Neural progenitor cell (in vitro differentiated cells): Measurements from ENCODE around the gene MMP2. TPM values are rescaled to one million over a fixed set of nuclear protein-coding genes. Genes with fewer than 3 reads are reported as not detected.
A peak's percentile ranks its signal among the peaks of the same experiment; 100 is the strongest.

ENCODE experiments used
- DNase-seq: peaks from one replicate; pipeline ENCODE4 v3.0.0-alpha.2; 2016; ENCODE audit warnings: low spot score
- H2AFZ ChIP-seq: fragments of 200-600 bp; sonication (generic); replicated peaks from 2 replicates; pipeline ENCODE4 v1.6.1; 2016; ENCODE audit warnings: antibody characterized with exemption
- H3F3A ChIP-seq: fragments of 200-600 bp; sonication (generic); 2 replicates; pipeline ENCODE4 v1.6.1; 2016; ENCODE audit warnings: antibody characterized with exemption, low read depth
- H3K27ac ChIP-seq: fragments of 200-600 bp; sonication (generic); 2 replicates; pipeline ENCODE4 v1.5.1; 2016; ENCODE audit warnings: mild to moderate bottlenecking
- H3K27me3 ChIP-seq: fragments of 200-600 bp; sonication (generic); 2 replicates; pipeline ENCODE4 v1.6.1; 2016; ENCODE audit warnings: mild to moderate bottlenecking, moderate library complexity
- H3K36me3 ChIP-seq: fragments of 200-600 bp; sonication (generic); 2 replicates; pipeline ENCODE4 v1.5.1; 2016
- H3K4me1 ChIP-seq: fragments of 200-600 bp; sonication (generic); 2 replicates; pipeline ENCODE4 v1.6.1; 2016; ENCODE audit warnings: mixed run types
- H3K4me2 ChIP-seq: fragments of 200-600 bp; sonication (generic); 2 replicates; pipeline ENCODE4 v1.6.1; 2016
- H3K4me3 ChIP-seq: fragments of 200-600 bp; sonication (generic); 2 replicates; pipeline ENCODE4 v1.5.1; 2016
- H3K79me2 ChIP-seq: fragments of 200-600 bp; sonication (generic); 2 replicates; pipeline ENCODE4 v1.6.1; 2016; ENCODE audit warnings: low read depth
- H3K9ac ChIP-seq: fragments of 200-600 bp; sonication (generic); 2 replicates; pipeline ENCODE4 v1.6.1; 2016
- H3K9me3 ChIP-seq: fragments of 200-600 bp; sonication (generic); 2 replicates; pipeline ENCODE4 v1.5.1; 2016; ENCODE audit warnings: low read depth
- H4K20me1 ChIP-seq: fragments of 200-600 bp; sonication (generic); 2 replicates; pipeline ENCODE4 v1.6.1; 2016; ENCODE audit warnings: low read depth
- H3K27ac Mint-ChIP-seq: 3 replicates; pipeline ENCODE4 v1.8.0; 2021; ENCODE audit warnings: mixed read lengths
- H3K27me3 Mint-ChIP-seq: 2 replicates; pipeline ENCODE4 v1.8.0; 2022; ENCODE audit warnings: low read depth, mild to moderate bottlenecking, inconsistent platforms, moderate library complexity, mixed read lengths; ENCODE audit not compliant: insufficient read depth
- H3K36me3 Mint-ChIP-seq: 3 replicates; pipeline ENCODE4 v1.8.0; 2021; ENCODE audit warnings: mixed read lengths
- H3K4me1 Mint-ChIP-seq: 3 replicates; pipeline ENCODE4 v1.8.0; 2021; ENCODE audit warnings: mixed read lengths
- H3K4me3 Mint-ChIP-seq: 3 replicates; pipeline ENCODE4 v1.8.0; 2021; ENCODE audit warnings: mild to moderate bottlenecking, moderate library complexity, mixed read lengths
- H3K9me3 Mint-ChIP-seq: 3 replicates; pipeline ENCODE4 v1.8.0; 2020; ENCODE audit warnings: mixed read lengths
- CTCF ChIP-seq: fragments of 200-600 bp; sonication (generic); IDR thresholded peaks from 2 replicates; pipeline ENCODE4 v1.5.1; 2017; ENCODE audit warnings: antibody characterized with exemption, mild to moderate bottlenecking
- EZH2 ChIP-seq: fragments of 200-600 bp; sonication (generic); IDR thresholded peaks from 2 replicates; pipeline ENCODE4 v1.6.1; 2017; ENCODE audit warnings: antibody characterized with exemption, mild to moderate bottlenecking, moderate library complexity
- EZH2phosphoT487 ChIP-seq: fragments of 200-600 bp; sonication (generic); IDR thresholded peaks from 2 replicates; pipeline ENCODE4 v1.6.1; 2017; ENCODE audit warnings: antibody characterized with exemption
- total RNA-seq: library from RNA; depleted of rRNA; stranded (reverse); fragments of >200 nt; gene quantifications from 2 replicates; pipeline ENCODE4 v1.2.3, GENCODE V29; 2015; ENCODE audit warnings: low replicate concordance

Gene MMP2
- total RNA-seq, 1 donor from 2014 or later, result 18.3 TPM

GRCh38 chr16:55465077-55465896 lies 13.7 kb upstream of the MMP2 start:
- Histone ChIP-seq H3K4me1 (no peaks in the 10 kb centered on the region), H3K4me2 (no peak overlapping the region), H3K79me2 (no peaks in the 10 kb centered on the region), H3F3A (peaks cover 10% of the 10 kb centered on the region), H3K4me3 (no peak overlapping the region), H3K27me3 (peaks cover 5% of the 10 kb centered on the region), H3K27ac (no peak overlapping the region), H3K9ac (no peak overlapping the region), H2AFZ (no peak overlapping the region), H3K9me3 (no peaks in the 10 kb centered on the region), H3K36me3 (no peaks in the 10 kb centered on the region), H4K20me1 (no peaks in the 10 kb centered on the region)
- peaks cover 25% of the 10 kb centered on the region for H3K4me1 Mint-ChIP-seq
- H3K27me3 Mint-ChIP-seq, result peaks cover 10% of the 10 kb centered on the region
- TF ChIP-seq EZH2phosphoT487, result no peak
- TF ChIP-seq CTCF, result peak; percentile 100
- no peak for TF ChIP-seq EZH2
- DNase-seq, result peak; percentile 94
- peak overlapping the region; percentile 12 for H3K27ac Mint-ChIP-seq
- no peaks in the 10 kb centered on the region for H3K9me3 Mint-ChIP-seq
- H3K4me3 Mint-ChIP-seq, result no peak overlapping the region
- no peaks in the 10 kb centered on the region for H3K36me3 Mint-ChIP-seq

- Histone ChIP-seq H3K4me3 (no peak overlapping the region), H3K4me1 (no peaks in the 10 kb centered on the region)
These were observed 12.8 kb upstream of the MMP2 start for GRCh38 chr16:55466209-55466608.

GRCh38 chr16:55467898-55468297 lies 11.1 kb upstream of the MMP2 start:
- H3K9me3 Mint-ChIP-seq, result no peaks in the 10 kb centered on the region
- Histone ChIP-seq H3K4me2 (no peak overlapping the region), H3K9me3 (no peaks in the 10 kb centered on the region), H3K36me3 (no peaks in the 10 kb centered on the region), H3K4me1 (no peaks in the 10 kb centered on the region), H3K27me3 (peaks cover 10% of the 10 kb centered on the region), H3K4me3 (no peak overlapping the region), H3K79me2 (no peaks in the 10 kb centered on the region), H4K20me1 (no peaks in the 10 kb centered on the region), H3K9ac (no peak overlapping the region), H3F3A (peaks cover 10% of the 10 kb centered on the region), H2AFZ (no peak overlapping the region), H3K27ac (no peak overlapping the region)
- H3K27me3 Mint-ChIP-seq, result peaks cover 6% of the 10 kb centered on the region
- no peak for DNase-seq
- H3K4me3 Mint-ChIP-seq, result no peak overlapping the region
- TF ChIP-seq CTCF (no peak), EZH2 (no peak), EZH2phosphoT487 (no peak)
- H3K27ac Mint-ChIP-seq, result no peak overlapping the region
- H3K4me1 Mint-ChIP-seq, result peaks cover 16% of the 10 kb centered on the region
- no peaks in the 10 kb centered on the region for H3K36me3 Mint-ChIP-seq

More at GRCh38 chr16:55466209-55466608, 12.8 kb upstream of the MMP2 start:
- no peak overlapping the region for H2AFZ ChIP-seq
- peaks cover 10% of the 10 kb centered on the region for H3K27me3 Mint-ChIP-seq
- H3K79me2 ChIP-seq, result no peaks in the 10 kb centered on the region
- no peak for TF ChIP-seq EZH2phosphoT487
- H3K36me3 ChIP-seq, result no peaks in the 10 kb centered on the region
- H4K20me1 ChIP-seq, result no peaks in the 10 kb centered on the region
- no peak overlapping the region for H3K9ac ChIP-seq
- H3K36me3 Mint-ChIP-seq, result no peaks in the 10 kb centered on the region
- no peak overlapping the region for H3K27ac Mint-ChIP-seq
- H3F3A ChIP-seq, result peaks cover 10% of the 10 kb centered on the region
- H3K9me3 ChIP-seq, result no peaks in the 10 kb centered on the region
- H3K27me3 ChIP-seq, result peaks cover 5% of the 10 kb centered on the region
- no peaks in the 10 kb centered on the region for H3K9me3 Mint-ChIP-seq
- no peak overlapping the region for H3K4me2 ChIP-seq
- DNase-seq, result no peak
- peaks cover 26% of the 10 kb centered on the region for H3K4me1 Mint-ChIP-seq
- no peak overlapping the region for H3K27ac ChIP-seq
- H3K4me3 Mint-ChIP-seq, result no peak overlapping the region

- Histone ChIP-seq H3F3A (peaks cover 10% of the 10 kb centered on the region), H3K4me2 (no peak overlapping the region), H3K36me3 (no peaks in the 10 kb centered on the region), H3K4me3 (no peak overlapping the region), H3K27me3 (peaks cover 15% of the 10 kb centered on the region), H2AFZ (no peak overlapping the region), H4K20me1 (no peaks in the 10 kb centered on the region), H3K9me3 (no peaks in the 10 kb centered on the region), H3K4me1 (no peaks in the 10 kb centered on the region), H3K9ac (no peak overlapping the region), H3K27ac (no peak overlapping the region), H3K79me2 (no peaks in the 10 kb centered on the region)
- TF ChIP-seq EZH2phosphoT487 (no peak), EZH2 (no peak), CTCF (no peak)
- no peak overlapping the region for H3K27ac Mint-ChIP-seq
- no peaks in the 10 kb centered on the region for H3K36me3 Mint-ChIP-seq
- H3K9me3 Mint-ChIP-seq, result no peaks in the 10 kb centered on the region
- H3K27me3 Mint-ChIP-seq, result peaks cover 6% of the 10 kb centered on the region
- no peak for DNase-seq
- peaks cover 16% of the 10 kb centered on the region for H3K4me1 Mint-ChIP-seq
- H3K4me3 Mint-ChIP-seq, result no peak overlapping the region
These were observed 10.5 kb upstream of the MMP2 start for GRCh38 chr16:55468352-55468990.
